ENCODE results near the gene ARMC7.
"Not testable (repeated sequence)": the region's sequence is repeated elsewhere in the genome, so short reads cannot be mapped to it uniquely, and the experiment has no call there.

GRCh38 chr17:75132018-75133000 lies 22.5 kb downstream of the ARMC7 start:
- not testable (repeated sequence) for TF ChIP-seq CTCF (conservative IDR thresholded peaks at IDR 0.05 in 1 of 2, IDR thresholded peaks at IDR 0.05 in 1 of 2; ENCODE audit: low read depth in 1 of 2, low read length in 2 of 2); EZH2 (IDR thresholded peaks at IDR 0.05; ENCODE audit: low read length, missing control alignments)
